Activated B cell treated with CpG ODN at 0.5 μM for 24 hours (primary cell): Measurements from ENCODE around the gene CDCP1. TPM values are rescaled to one million over a fixed set of nuclear protein-coding genes. Genes with fewer than 3 reads are reported as not detected.

Experiments
- ATAC-seq: fragments of 200-7000 bp; cut with Tn5 transposase; one replicate; pipeline ENCODE4 v1.10.0; 2021; ENCODE audit warnings: low read depth, mild to moderate bottlenecking, moderate library complexity
- CTCF ChIA-PET: fragments of 350-600 bp; sonication (Branson Sonifier 250); formaldehyde crosslinking; loops from one replicate; lab custom pipeline; 2021; ENCODE audit warnings: antibody characterized with exemption; lab: Charles Lee
- POLR2A ChIA-PET: fragments of 350-600 bp; sonication (Branson Sonifier 250); formaldehyde crosslinking; loops from one replicate; lab custom pipeline; 2021; ENCODE audit warnings: antibody characterized with exemption; lab: Charles Lee
- DNase-seq: peaks from one replicate; pipeline ENCODE4 v3.0.0; 2022
- H3K27ac Mint-ChIP-seq: one replicate; pipeline ENCODE4 v1.8.0; 2020; ENCODE audit warnings: mixed read lengths
- H3K27me3 Mint-ChIP-seq: one replicate; pipeline ENCODE4 v1.8.0; 2021; ENCODE audit warnings: mixed read lengths
- H3K36me3 Mint-ChIP-seq: one replicate; pipeline ENCODE4 v1.8.0; 2021; ENCODE audit warnings: low read depth, mixed read lengths
- H3K4me1 Mint-ChIP-seq: one replicate; pipeline ENCODE4 v1.8.0; 2021; ENCODE audit warnings: mixed read lengths
- H3K4me3 Mint-ChIP-seq: one replicate; pipeline ENCODE4 v1.8.0; 2020; ENCODE audit warnings: mild to moderate bottlenecking, mixed read lengths
- H3K9me3 Mint-ChIP-seq: one replicate; pipeline ENCODE4 v1.8.0; 2020; ENCODE audit warnings: mixed read lengths
- intact Hi-C: fragments of 100-400 bp; cut with micrococcal nuclease; formaldehyde crosslinking; loops from one replicate; pipeline ENCODE4 v1.15.1; 2024
- total RNA-seq: library from RNA; stranded (reverse); gene quantifications from 2 replicates; pipeline ENCODE4 v1.2.3, GENCODE V29; 2022
- TF ChIP-seq, protein P1 (sequence below): fragments of 200-600 bp; IDR thresholded peaks from one replicate; pipeline ENCODE4 v1.8.0; 2022; ENCODE audit warnings: antibody characterized with exemption, mild to moderate bottlenecking

The CDCP1 gene
- total RNA-seq, 1 donor from 2014 or later: not detected

DNA sequence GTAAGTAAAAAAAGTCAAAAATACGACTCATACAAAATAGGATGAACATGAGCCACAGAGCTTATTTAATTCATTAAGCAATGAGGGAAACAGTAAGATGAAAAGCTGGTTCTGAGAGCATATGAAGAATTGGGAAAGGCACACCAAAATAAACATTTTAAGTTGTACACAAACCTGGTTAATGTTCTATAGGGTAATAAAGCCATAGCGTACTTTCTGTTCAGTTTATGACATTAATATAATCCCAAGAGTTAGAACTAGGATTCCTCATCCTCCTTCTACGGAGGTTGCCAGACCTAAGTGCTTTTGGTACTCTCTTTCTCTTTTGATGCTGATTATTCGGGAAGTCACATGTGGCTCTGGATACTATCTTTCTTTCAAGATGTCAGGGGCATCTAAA lies 78.7 kb downstream of the CDCP1 start:
- TF ChIP-seq, protein P1, sequence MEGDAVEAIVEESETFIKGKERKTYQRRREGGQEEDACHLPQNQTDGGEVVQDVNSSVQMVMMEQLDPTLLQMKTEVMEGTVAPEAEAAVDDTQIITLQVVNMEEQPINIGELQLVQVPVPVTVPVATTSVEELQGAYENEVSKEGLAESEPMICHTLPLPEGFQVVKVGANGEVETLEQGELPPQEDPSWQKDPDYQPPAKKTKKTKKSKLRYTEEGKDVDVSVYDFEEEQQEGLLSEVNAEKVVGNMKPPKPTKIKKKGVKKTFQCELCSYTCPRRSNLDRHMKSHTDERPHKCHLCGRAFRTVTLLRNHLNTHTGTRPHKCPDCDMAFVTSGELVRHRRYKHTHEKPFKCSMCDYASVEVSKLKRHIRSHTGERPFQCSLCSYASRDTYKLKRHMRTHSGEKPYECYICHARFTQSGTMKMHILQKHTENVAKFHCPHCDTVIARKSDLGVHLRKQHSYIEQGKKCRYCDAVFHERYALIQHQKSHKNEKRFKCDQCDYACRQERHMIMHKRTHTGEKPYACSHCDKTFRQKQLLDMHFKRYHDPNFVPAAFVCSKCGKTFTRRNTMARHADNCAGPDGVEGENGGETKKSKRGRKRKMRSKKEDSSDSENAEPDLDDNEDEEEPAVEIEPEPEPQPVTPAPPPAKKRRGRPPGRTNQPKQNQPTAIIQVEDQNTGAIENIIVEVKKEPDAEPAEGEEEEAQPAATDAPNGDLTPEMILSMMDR: no peak
- no peak for DNase-seq
- no peaks in the 10 kb centered on the region for H3K36me3 Mint-ChIP-seq
- POLR2A ChIA-PET: no interaction called here
- intact Hi-C loops: no loop called here
- no peak for ATAC-seq
- no peaks in the 10 kb centered on the region for H3K9me3 Mint-ChIP-seq
- H3K27ac Mint-ChIP-seq: no peak overlapping the region
- H3K4me3 Mint-ChIP-seq: no peak overlapping the region
- CTCF ChIA-PET: no interaction called here
- peaks cover 6% of the 10 kb centered on the region for H3K4me1 Mint-ChIP-seq
- peaks cover 13% of the 10 kb centered on the region for H3K27me3 Mint-ChIP-seq

DNA sequence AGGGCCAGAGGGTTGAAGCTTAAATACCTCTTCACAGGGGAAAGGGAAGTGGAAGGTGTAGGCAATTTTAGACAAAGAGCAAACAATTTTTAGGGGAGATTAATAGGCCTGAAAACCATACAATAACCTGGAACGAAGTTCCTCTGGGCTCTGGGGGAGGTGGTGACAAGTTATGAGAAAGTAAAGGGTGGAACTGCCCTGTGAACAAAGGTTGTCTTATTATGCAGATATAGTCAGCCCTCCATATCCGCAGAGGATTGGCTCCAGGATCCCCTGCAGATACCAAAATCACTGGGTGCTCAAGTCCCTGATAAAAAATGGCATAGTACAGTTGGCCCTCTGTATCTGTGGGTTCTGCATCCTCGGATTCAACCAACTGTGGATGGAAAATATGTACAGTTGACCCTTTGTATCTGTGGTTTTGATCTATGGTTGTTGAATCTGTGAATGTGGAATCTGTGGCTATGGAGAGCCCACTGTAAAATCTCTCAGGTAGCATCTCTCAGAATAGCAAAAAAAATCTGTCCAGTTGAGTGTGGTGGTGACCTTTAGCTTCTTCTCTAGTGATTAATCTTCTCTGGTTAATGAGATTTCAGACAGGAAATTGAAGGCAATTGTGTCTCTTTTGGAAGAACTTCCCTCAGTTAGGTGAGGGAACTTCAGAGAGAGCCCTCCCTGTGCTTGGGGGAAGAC lies 79.9 kb downstream of the CDCP1 start:
- POLR2A ChIA-PET: no interaction called here
- Mint-ChIP-seq H3K4me3 (no peak overlapping the region), H3K27ac (no peak overlapping the region)

DNA sequence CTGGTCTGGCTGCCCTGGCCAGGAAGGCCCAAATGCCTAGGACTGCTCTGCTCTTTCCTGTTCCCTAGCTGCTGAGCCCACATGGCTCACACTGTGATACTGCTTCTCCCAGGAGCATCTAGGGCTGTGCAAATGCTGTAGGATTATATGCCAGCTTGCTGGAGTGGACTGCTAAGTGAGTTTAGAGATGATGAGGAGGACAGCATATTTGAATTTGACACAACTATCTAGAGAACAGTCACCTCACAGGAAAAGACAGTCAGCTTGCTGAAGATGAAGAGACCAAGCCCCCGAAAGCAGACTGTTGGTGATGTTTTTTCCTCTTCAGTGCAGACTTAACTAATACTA lies 80.8 kb downstream of the CDCP1 start:
- TF ChIP-seq, protein P1: no peak
- POLR2A ChIA-PET: no interaction called here
- peaks cover 16% of the 10 kb centered on the region for H3K27me3 Mint-ChIP-seq
- no peaks in the 10 kb centered on the region for H3K9me3 Mint-ChIP-seq
- CTCF ChIA-PET: no interaction called here
- H3K4me1 Mint-ChIP-seq: peaks cover 6% of the 10 kb centered on the region
- no peak for ATAC-seq
- no peak overlapping the region for H3K4me3 Mint-ChIP-seq
- no peak overlapping the region for H3K27ac Mint-ChIP-seq
- no peaks in the 10 kb centered on the region for H3K36me3 Mint-ChIP-seq
- DNase-seq: no peak
- intact Hi-C loops: no loop called here

More for the DNA sequence above, 79.9 kb downstream of the CDCP1 start:
- Mint-ChIP-seq H3K9me3 (no peaks in the 10 kb centered on the region), H3K4me1 (peaks cover 6% of the 10 kb centered on the region), H3K36me3 (no peaks in the 10 kb centered on the region), H3K27me3 (peaks cover 13% of the 10 kb centered on the region)
- no peak for ATAC-seq
- intact Hi-C loops: no loop called here
- no peak for DNase-seq
- TF ChIP-seq, protein P1: no peak
- CTCF ChIA-PET: no interaction called here

DNA sequence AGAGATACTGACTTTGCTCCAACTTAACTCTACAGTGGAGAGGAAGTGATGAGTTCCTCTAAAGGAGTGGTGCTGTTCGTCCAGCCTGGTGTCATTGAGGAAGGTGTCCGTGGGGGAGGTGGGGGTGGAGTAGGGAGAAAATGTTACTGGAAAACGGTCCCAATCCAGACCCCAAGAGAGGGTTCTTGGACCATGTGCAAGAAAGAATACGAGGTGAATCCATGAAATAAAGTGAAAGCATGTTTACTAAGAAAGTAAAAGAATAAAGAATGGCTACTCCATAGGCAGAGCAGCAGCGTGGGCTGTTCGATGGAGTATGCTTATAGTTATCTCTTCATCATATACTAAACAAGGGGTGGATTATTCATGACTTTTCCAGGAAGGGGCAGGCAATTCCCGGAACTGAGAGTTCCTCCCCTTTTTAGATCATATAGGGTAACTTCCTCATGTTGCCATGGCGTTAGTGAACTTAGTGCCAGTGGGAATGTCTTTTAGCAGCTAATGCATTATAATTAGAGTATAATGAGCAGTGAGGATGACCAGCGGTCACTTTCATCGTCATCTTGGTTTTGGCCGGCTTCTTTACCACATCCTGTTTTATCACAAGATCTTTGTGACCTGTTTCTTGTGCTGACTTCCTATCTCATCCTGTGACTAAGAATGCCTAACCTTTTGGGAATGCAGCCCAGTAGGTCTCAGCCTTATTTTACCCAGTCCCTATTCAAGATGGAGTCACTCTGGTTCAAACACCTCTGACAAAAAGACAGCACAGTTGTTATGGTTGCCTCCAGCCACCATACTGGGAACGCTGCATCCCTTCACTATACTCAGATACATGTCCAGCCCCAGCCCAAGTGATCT lies 81.4 kb downstream of the CDCP1 start:
- TF ChIP-seq, protein P1: no peak
- Mint-ChIP-seq H3K27ac (no peak overlapping the region), H3K4me3 (no peak overlapping the region), H3K27me3 (peaks cover 16% of the 10 kb centered on the region), H3K36me3 (no peaks in the 10 kb centered on the region), H3K9me3 (no peaks in the 10 kb centered on the region), H3K4me1 (peaks cover 6% of the 10 kb centered on the region)
- ATAC-seq: no peak
- CTCF ChIA-PET: no interaction called here
- no peak for DNase-seq
- intact Hi-C loops: no loop called here
- POLR2A ChIA-PET: no interaction called here

DNA sequence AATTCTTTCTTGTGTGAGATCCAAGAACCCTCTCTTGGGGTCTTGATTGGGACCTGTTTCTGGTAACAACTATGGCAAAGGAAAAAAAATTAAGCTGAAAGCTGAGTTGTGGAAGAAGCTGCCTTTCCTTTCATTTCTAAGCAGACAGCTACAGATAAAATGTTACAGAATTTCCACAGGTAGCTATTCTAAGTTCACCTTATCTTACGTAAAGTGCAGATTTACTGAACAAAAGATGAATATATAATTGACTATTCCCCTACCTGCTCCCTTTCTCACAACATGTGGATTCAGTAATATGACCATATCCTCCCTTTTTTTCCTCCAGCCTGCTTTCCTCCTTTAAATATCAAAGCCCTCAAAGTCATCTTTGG lies 83.5 kb downstream of the CDCP1 start:
- Mint-ChIP-seq H3K9me3 (no peaks in the 10 kb centered on the region), H3K4me1 (peaks cover 6% of the 10 kb centered on the region), H3K4me3 (no peak overlapping the region), H3K36me3 (no peaks in the 10 kb centered on the region), H3K27me3 (peaks cover 16% of the 10 kb centered on the region), H3K27ac (no peak overlapping the region)
- ATAC-seq (no peak), DNase-seq (no peak)
- TF ChIP-seq, protein P1: no peak
- CTCF ChIA-PET: no interaction called here
- POLR2A ChIA-PET: no interaction called here
- intact Hi-C loops: no loop called here
